GM12878 (cell line): ENCODE measurements around the gene NEURL3. TPM values are rescaled to one million over a fixed set of nuclear protein-coding genes. Genes with fewer than 3 reads are reported as not detected.

Source experiments
- ATAC-seq: fragments of 200-7000 bp; cut with Tn5 transposase; 3 replicates; pipeline ENCODE4 v1.9.1; 2020; ENCODE audit warnings: mild to moderate bottlenecking, moderate library complexity
- BruUV-seq: library from RNA; stranded (reverse); fragments of 400-500 nt; replicated peaks from 2 replicates; lab custom pipeline; 2021; lab: Mats Ljungman, UMichigan
- CTCF ChIA-PET: fragments of 300-600 bp; sonication (Branson Sonifier 250); formaldehyde crosslinking; extraction: SDS; loops from one replicate; lab custom pipeline; 2021; ENCODE audit warnings: inconsistent platforms; lab: Yijun Ruan, JAX
- POLR2A ChIA-PET: fragments of 350-600 bp; formaldehyde crosslinking; extraction: SDS; loops from one replicate; lab custom pipeline; 2021; ENCODE audit warnings: inconsistent platforms; lab: Charles Lee
- RAD21 ChIA-PET: fragments of 300-600 bp; sonication (Branson Sonifier 250); formaldehyde crosslinking; loops from one replicate; lab custom pipeline; 2023; ENCODE audit warnings: antibody characterized with exemption; ENCODE audit not compliant: unreplicated experiment; lab: Charles Lee
- SMC1A ChIA-PET: fragments of 300-600 bp; sonication (Branson Sonifier 250); formaldehyde crosslinking; loops from one replicate; lab custom pipeline; 2023; ENCODE audit not compliant: unreplicated experiment, uncharacterized antibody; lab: Charles Lee
- DNase-seq: peaks from one replicate; pipeline ENCODE4 v3.0.0-alpha.2; 2011; ENCODE audit warnings: low read depth, low spot score
- FAIRE-seq: peaks from 3 replicates; lab custom pipeline; 2011; peaks lifted over from hg19 to GRCh38; lab: Jason Lieb, UNC
- H2AFZ ChIP-seq: 2 replicates; pipeline ENCODE4 v1.6.0; 2011; ENCODE audit warnings: low read depth, low read length, control low read depth; ENCODE audit not compliant: control insufficient read depth
- H3K27ac ChIP-seq: 2 replicates; pipeline ENCODE4 v1.5.1; 2011; ENCODE audit warnings: control low read depth; ENCODE audit not compliant: control insufficient read depth, insufficient read depth
- H3K27me3 ChIP-seq, 2 experiments: replicated peaks in 1 of 2; 2 replicates each; pipeline versions ENCODE4 v1.6.0 to v1.6.1; 2011; ENCODE audit warnings: low read length in 1 of 2; ENCODE audit not compliant: control insufficient read depth in 2 of 2, insufficient read depth in 2 of 2
- H3K36me3 ChIP-seq, 2 experiments: 2 replicates each; pipeline ENCODE4 v1.5.1; 2011; ENCODE audit warnings: low read length in 1 of 2; ENCODE audit not compliant: control insufficient read depth in 2 of 2, insufficient read depth in 2 of 2
- H3K4me1 ChIP-seq: 2 replicates; pipeline ENCODE4 v1.6.1; 2011; ENCODE audit warnings: mild to moderate bottlenecking, low read length, moderate library complexity, mixed read lengths; ENCODE audit not compliant: control insufficient read depth, insufficient read depth
- H3K4me2 ChIP-seq: 2 replicates; pipeline ENCODE4 v1.6.0; 2011; ENCODE audit warnings: control low read depth; ENCODE audit not compliant: control insufficient read depth, insufficient read depth
- H3K4me3 ChIP-seq: fragments of 200-600 bp; sonication (generic); 2 replicates; pipeline ENCODE4 v1.5.1; 2016
- H3K79me2 ChIP-seq: 2 replicates; pipeline ENCODE4 v1.6.0; 2011; ENCODE audit warnings: low read length; ENCODE audit not compliant: control insufficient read depth, insufficient read depth
- H3K9ac ChIP-seq: 2 replicates; pipeline ENCODE4 v1.8.0; 2011; ENCODE audit warnings: low read length, control low read depth, mixed read lengths; ENCODE audit not compliant: control insufficient read depth, insufficient read depth
- H3K9me3 ChIP-seq: replicated peaks from 3 replicates; pipeline ENCODE4 v1.5.1; 2011; ENCODE audit warnings: mild to moderate bottlenecking, low read length; ENCODE audit not compliant: control insufficient read depth, insufficient read depth
- H4K20me1 ChIP-seq: 2 replicates; pipeline ENCODE4 v1.6.0; 2011; ENCODE audit not compliant: control insufficient read depth, insufficient read depth
- CHD2 ChIP-seq: IDR thresholded peaks from 2 replicates; pipeline ENCODE4 v1.6.1; 2011; ENCODE audit warnings: low read depth, low read length, improper control_type of control experiment, borderline replicate concordance
- E2F4 ChIP-seq: IDR thresholded peaks from 2 replicates; pipeline ENCODE4 v1.6.1; 2012; ENCODE audit warnings: low read depth, low read length, improper control_type of control experiment
- IRF3 ChIP-seq: fragments of 450-650 bp; IDR thresholded peaks from 2 replicates; pipeline ENCODE4 v1.6.1; 2014; ENCODE audit warnings: mild to moderate bottlenecking
- RCOR1 ChIP-seq: conservative IDR thresholded peaks from 2 replicates; pipeline ENCODE4 v1.6.1; 2012; ENCODE audit warnings: low read depth, low read length, improper control_type of control experiment
- TBL1XR1 ChIP-seq: IDR thresholded peaks from 2 replicates; pipeline ENCODE4 v1.6.1; 2012; ENCODE audit warnings: low read depth, low read length, improper control_type of control experiment
- YY1 ChIP-seq: IDR thresholded peaks from 2 replicates; pipeline ENCODE4 v1.6.1; 2011; ENCODE audit warnings: low read depth, mild to moderate bottlenecking, low read length
- ZBTB11 ChIP-seq: fragments of 450-650 bp; formaldehyde crosslinking; IDR thresholded peaks from 2 replicates; pipeline ENCODE4 v1.5.0; 2022; ENCODE audit warnings: mild to moderate bottlenecking, missing genetic modification characterization
- WGBS: methylation state at CpG from one replicate; pipeline ENCODE4 v1.1.6; 2016; ENCODE audit warnings: low lambda C conversion rate; ENCODE audit not compliant: insufficient replicate concordance, insufficient coverage; ENCODE audit errors: missing lambda C conversion rate; 5-methylcytosine and 5-hydroxymethylcytosine counted together
- in situ Hi-C: fragments of 300-500 bp; cut with MboI; formaldehyde crosslinking; loops from 9 replicates; pipeline ENCODE4 v1.14.3; 2018; ENCODE audit warnings: mixed read lengths
- intact Hi-C: fragments of 100-400 bp; cut with micrococcal nuclease; formaldehyde crosslinking; loops from one replicate; pipeline ENCODE4 v1.14.2; 2022; ENCODE audit not compliant: unreplicated experiment
- polyA plus RNA-seq, 11 experiments: library from polyadenylated mRNA; depleted of rRNA in 4 of 11; unstranded in 6 of 11; stranded (reverse) in 5 of 11; fragments of >200 nt; fragmentation: Nextera tagmentation in 4 of 11; fragmentation: Illumina TruSeq in 1 of 11; extraction: Ambion mirVana in 4 of 11; extraction: Trizol in 1 of 11; gene quantifications; 1 replicate in 1 of 11; 2 replicates in 10 of 11; pipeline versions ENCODE4 v1.2.1 to v1.2.3, GENCODE V29; 2011 to 2016; ENCODE audit warnings: inconsistent platforms in 2 of 11, missing spikeins in 2 of 11, low read depth in 1 of 11
- total RNA-seq, 4 experiments: library from RNA; depleted of rRNA in 3 of 4; stranded (reverse); fragments of >200 nt in 3 of 4; fragmentation: Illumina TruSeq in 1 of 4; extraction: Trizol in 1 of 4; gene quantifications; 2 replicates each; pipeline versions ENCODE4 v1.2.1 to v1.2.3, GENCODE V29; 2013 to 2021

Gene NEURL3
- total and polyA plus RNA-seq, 10 of the 15 experiments (the other 5 are each of a cell fraction or from before 2014, with no cell fraction given), result 0.03 to 6.3 (median 0.47) TPM

- TF ChIP-seq IRF3 (no peak), YY1 (0 out of 2 replicates have a peak, but pooled peaks have one; percentile 34)
Observed at GRCh38 chr2:96470636-96471035, 34.5 kb downstream of the NEURL3 start (continued).

GRCh38 chr2:96470109-96470508 lies 35.0 kb downstream of the NEURL3 start:
- H2AFZ ChIP-seq, result peak overlapping the region; percentile 59
- ATAC-seq (no peak), DNase-seq (no peak), FAIRE-seq (no peak)
- ChIA-PET POLR2A (no interaction called here), CTCF (interaction anchor here (0.5 to 3.0 kb wide), 9 partner anchors 9 to 84 kb away, joined by 3 to 18 read pairs (median 6); partner anchors contain the start of gene NEURL3), SMC1A (interaction anchor here (0.6 to 2.2 kb wide), 6 partner anchors 14 to 148 kb away, joined by 3 to 8 read pairs (median 4); partner anchors contain the start of gene NEURL3), RAD21 (interaction anchor here (1.3 kb wide), 1 partner anchor 39 kb away, joined by 11 read pairs; no protein-coding TSS in a partner anchor)
- H3K4me2 ChIP-seq, result peak overlapping the region; percentile 62
- no peaks in the 10 kb centered on the region for H4K20me1 ChIP-seq
- BruUV-seq, result no TSS peak
- intact Hi-C loops (loop anchor here (1.0 kb wide), 1 partner anchor 39 kb away; no protein-coding TSS in a partner anchor), in situ Hi-C loops (loop anchor here (5.0 kb wide), 1 partner anchor 37 kb away; the partner anchor contains the start of gene NEURL3)
- no peaks in the 10 kb centered on the region for H3K36me3 ChIP-seq
- TF ChIP-seq ZBTB11 (CRISPR knock-in tag), result no peak
- TF ChIP-seq TBL1XR1, result no peak
- no peak for TF ChIP-seq CHD2
- TF ChIP-seq RCOR1, result no peak
- no peak for TF ChIP-seq E2F4
- H3K9me3 ChIP-seq, result no peaks in the 10 kb centered on the region
- 78% methylated on average over 8 of the region's 8 CpGs for WGBS
- H3K27ac ChIP-seq, result no peak overlapping the region
- no peaks in the 10 kb centered on the region for H3K4me1 ChIP-seq
- H3K4me3 ChIP-seq, result no peak overlapping the region
- no peaks in the 10 kb centered on the region for H3K27me3 ChIP-seq
- H3K79me2 ChIP-seq, result no peaks in the 10 kb centered on the region
- no peak overlapping the region for H3K9ac ChIP-seq
